H9 (cell line): ENCODE results near the gene CD300E. TPM values are rescaled to one million over a fixed set of nuclear protein-coding genes. Genes with fewer than 3 reads are reported as not detected.

ENCODE experiments used
- DNase-seq: peaks from one replicate; pipeline ENCODE4 v3.0.0-alpha.2; 2017
- H2AFZ ChIP-seq: one replicate; pipeline ENCODE4 v1.6.1; 2013; ENCODE audit warnings: mild to moderate bottlenecking, low read length, control low read depth, moderate library complexity
- H2AK5ac ChIP-seq: 2 replicates; pipeline ENCODE4 v1.6.1; 2013; ENCODE audit warnings: low read length, control low read depth, mixed read lengths; ENCODE audit not compliant: insufficient read length
- H2BK120ac ChIP-seq: one replicate; pipeline ENCODE4 v1.6.1; 2013; ENCODE audit warnings: low read depth, mild to moderate bottlenecking, low read length, control low read depth, inconsistent platforms; ENCODE audit not compliant: poor library complexity, severe bottlenecking
- H2BK12ac ChIP-seq: 2 replicates; pipeline ENCODE4 v1.6.1; 2013; ENCODE audit warnings: low read length, control low read depth, mixed read lengths, low read depth; ENCODE audit not compliant: insufficient read length
- H2BK15ac ChIP-seq: 2 replicates; pipeline ENCODE4 v1.6.1; 2013; ENCODE audit warnings: low read depth, low read length, control low read depth
- H2BK20ac ChIP-seq: one replicate; pipeline ENCODE4 v1.6.1; 2013; ENCODE audit warnings: low read depth, mild to moderate bottlenecking, low read length, control low read depth, inconsistent platforms; ENCODE audit not compliant: poor library complexity, severe bottlenecking
- H2BK5ac ChIP-seq: 2 replicates; pipeline ENCODE4 v1.6.1; 2013; ENCODE audit warnings: low read length, control low read depth, mixed read lengths; ENCODE audit not compliant: insufficient read length
- H3K14ac ChIP-seq: 2 replicates; pipeline ENCODE4 v1.6.1; 2013; ENCODE audit warnings: low read length, control low read depth; ENCODE audit not compliant: insufficient read depth
- H3K18ac ChIP-seq: 2 replicates; pipeline ENCODE4 v1.6.1; 2013; ENCODE audit warnings: low read depth, mild to moderate bottlenecking, mixed read lengths, low read length, control low read depth; ENCODE audit not compliant: insufficient read length
- H3K23ac ChIP-seq: 2 replicates; pipeline ENCODE4 v1.6.1; 2013; ENCODE audit warnings: low read length, control low read depth, mixed read lengths, low read depth; ENCODE audit not compliant: insufficient read length
- H3K23me2 ChIP-seq: 2 replicates; pipeline ENCODE4 v1.6.1; 2013; ENCODE audit warnings: low read depth, mild to moderate bottlenecking, mixed read lengths, low read length, control low read depth; ENCODE audit not compliant: insufficient read length, poor library complexity, severe bottlenecking
- H3K27ac ChIP-seq: 2 replicates; pipeline ENCODE4 v1.5.1; 2013; ENCODE audit warnings: low read length, control low read depth, mixed read lengths, low read depth; ENCODE audit not compliant: insufficient read length
- H3K27me3 ChIP-seq: 2 replicates; pipeline ENCODE4 v1.6.1; 2013; ENCODE audit warnings: low read length, control low read depth, inconsistent platforms; ENCODE audit not compliant: insufficient read depth
- H3K4ac ChIP-seq: 2 replicates; pipeline ENCODE4 v1.6.1; 2013; ENCODE audit warnings: low read depth, mild to moderate bottlenecking, control low read depth, inconsistent platforms, low read length, moderate library complexity
- H3K4me1 ChIP-seq: 2 replicates; pipeline ENCODE4 v1.6.1; 2013; ENCODE audit warnings: low read length, control low read depth, inconsistent platforms; ENCODE audit not compliant: insufficient read depth
- H3K4me2 ChIP-seq: 2 replicates; pipeline ENCODE4 v1.6.1; 2013; ENCODE audit warnings: low read length, control low read depth, mixed read lengths; ENCODE audit not compliant: insufficient read length, insufficient read depth
- H3K56ac ChIP-seq: 2 replicates; pipeline ENCODE4 v1.6.1; 2013; ENCODE audit warnings: low read depth, mild to moderate bottlenecking, mixed read lengths, low read length, control low read depth; ENCODE audit not compliant: insufficient read length
- H3K79me1 ChIP-seq: 2 replicates; pipeline ENCODE4 v1.6.1; 2013; ENCODE audit warnings: low read depth, mild to moderate bottlenecking, moderate library complexity, low read length, control low read depth, inconsistent platforms; ENCODE audit not compliant: insufficient read depth, poor library complexity, severe bottlenecking
- H3K79me2 ChIP-seq: 2 replicates; pipeline ENCODE4 v1.6.1; 2013; ENCODE audit warnings: low read length, control low read depth, inconsistent platforms; ENCODE audit not compliant: insufficient read depth
- H3K9ac ChIP-seq: 2 replicates; pipeline ENCODE4 v1.6.1; 2013; ENCODE audit warnings: low read length, control low read depth, mixed read lengths; ENCODE audit not compliant: insufficient read length; ENCODE audit errors: extremely low read depth
- H3K9me3 ChIP-seq: one replicate; pipeline ENCODE4 v1.6.1; 2013; ENCODE audit warnings: low read depth, low read length, inconsistent platforms; ENCODE audit not compliant: control insufficient read depth
- H3T11ph ChIP-seq: one replicate; pipeline ENCODE4 v1.6.1; 2013; ENCODE audit warnings: mild to moderate bottlenecking, low read length, control low read depth, inconsistent platforms
- H4K20me1 ChIP-seq: one replicate; pipeline ENCODE4 v1.6.1; 2013; ENCODE audit not compliant: control insufficient read depth, insufficient read length, insufficient read depth
- H4K5ac ChIP-seq: 2 replicates; pipeline ENCODE4 v1.6.1; 2013; ENCODE audit warnings: low read depth, mild to moderate bottlenecking, mixed read lengths, low read length, control low read depth; ENCODE audit not compliant: insufficient read length
- H4K8ac ChIP-seq: replicated peaks from 2 replicates; pipeline ENCODE4 v1.6.1; 2013; ENCODE audit warnings: low read length, control low read depth, mixed read lengths, low read depth; ENCODE audit not compliant: insufficient read length
- H4K91ac ChIP-seq: 2 replicates; pipeline ENCODE4 v1.6.1; 2013; ENCODE audit warnings: low read depth, mild to moderate bottlenecking, moderate library complexity, mixed read lengths, low read length, control low read depth; ENCODE audit not compliant: insufficient read length
- H3K27ac Mint-ChIP-seq, 3 experiments: 2 replicates in 2 of 3; 3 replicates in 1 of 3; pipeline ENCODE4 v1.8.0; 2020 to 2021; ENCODE audit warnings: mixed read lengths in 3 of 3, mild to moderate bottlenecking in 1 of 3, moderate library complexity in 1 of 3
- H3K27me3 Mint-ChIP-seq: 2 replicates; pipeline ENCODE4 v1.8.0; 2021; ENCODE audit warnings: low read depth, mild to moderate bottlenecking, moderate library complexity, mixed read lengths
- H3K36me3 Mint-ChIP-seq, 3 experiments: 2 replicates in 2 of 3; 3 replicates in 1 of 3; pipeline ENCODE4 v1.8.0; 2020 to 2021; ENCODE audit warnings: low read depth in 3 of 3, mixed read lengths in 3 of 3; ENCODE audit not compliant: insufficient read depth in 1 of 3
- H3K4me1 Mint-ChIP-seq, 2 experiments: 2 replicates each; pipeline ENCODE4 v1.8.0; 2020; ENCODE audit warnings: mixed read lengths in 2 of 2
- H3K4me3 Mint-ChIP-seq, 2 experiments: 2 replicates in 1 of 2; 3 replicates in 1 of 2; pipeline ENCODE4 v1.8.0; 2020 to 2021; ENCODE audit warnings: mild to moderate bottlenecking in 2 of 2, mixed read lengths in 2 of 2, moderate library complexity in 1 of 2
- H3K9me3 Mint-ChIP-seq, 2 experiments: 2 replicates in 1 of 2; 3 replicates in 1 of 2; pipeline ENCODE4 v1.8.0; 2020; ENCODE audit warnings: mild to moderate bottlenecking in 2 of 2, mixed read lengths in 2 of 2, moderate library complexity in 1 of 2
- WGBS: extraction: QIAGEN DNeasy Blood & Tissue Kit; methylation state at CpG from one replicate; pipeline ENCODE4 v1.1.7; 2013; ENCODE audit warnings: missing lambda C conversion rate, low lambda C conversion rate, mixed read lengths; ENCODE audit not compliant: insufficient read length; ENCODE audit errors: extremely low coverage; 5-methylcytosine and 5-hydroxymethylcytosine counted together
- total RNA-seq: library from RNA; stranded (reverse); gene quantifications from 2 replicates; pipeline ENCODE4 v1.2.1, GENCODE V29; 2021
- TF ChIP-seq, protein P1 (sequence below): fragments of 200-600 bp; sonication (generic); conservative IDR thresholded peaks from 3 replicates; pipeline ENCODE4 v1.8.0; 2021; ENCODE audit warnings: antibody characterized with exemption, mild to moderate bottlenecking

The CD300E gene
- total RNA-seq, 1 experiment from 2014 or later: not detected

DNA sequence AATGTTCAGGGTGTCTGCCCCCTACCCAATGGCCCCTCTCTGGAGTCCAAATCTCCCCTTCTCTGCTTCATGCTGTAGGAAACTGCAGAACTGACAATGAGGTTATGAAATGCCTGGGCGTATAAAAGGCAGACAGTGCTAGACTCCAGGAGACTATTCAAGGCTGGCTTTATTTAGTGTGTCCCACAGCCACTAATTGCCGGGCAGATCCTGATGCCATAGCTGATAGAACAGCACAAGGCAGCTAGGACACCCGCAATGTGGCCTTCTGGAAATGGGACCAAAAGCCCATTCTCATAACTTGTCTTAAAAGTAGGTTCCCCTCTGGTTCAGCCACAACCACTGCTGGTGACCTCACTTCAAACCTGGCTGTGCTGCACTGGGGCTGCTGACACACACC is 28.5 kb upstream of the CD300E start:
- Histone ChIP-seq H3K27ac (no peak overlapping the region), H3K56ac (no peak overlapping the region), H2BK15ac (no peak overlapping the region), H2BK120ac (no peak overlapping the region), H3K4ac (no peak overlapping the region), H3K27me3 (no peaks in the 10 kb centered on the region; the same call in 1 of the 2 replicates), H4K5ac (no peak overlapping the region), H3K23me2 (no peaks in the 10 kb centered on the region), H3K9me3 (no peaks in the 10 kb centered on the region), H2AK5ac (no peak overlapping the region), H2BK20ac (no peak overlapping the region), H2AFZ (no peak overlapping the region), H3K4me1 (no peaks in the 10 kb centered on the region), H4K20me1 (no peaks in the 10 kb centered on the region), H3K79me2 (no peaks in the 10 kb centered on the region), H2BK12ac (no peak overlapping the region), H3K4me2 (no peak overlapping the region), H3T11ph (no peak overlapping the region), H3K18ac (no peak overlapping the region), H3K14ac (no peak overlapping the region), H2BK5ac (no peak overlapping the region), H3K79me1 (no peaks in the 10 kb centered on the region), H3K23ac (no peak overlapping the region), H4K8ac (no peak overlapping the region), H3K9ac (no peak overlapping the region), H4K91ac (no peak overlapping the region)
- no CpG with 5 or more reads among the region's 3 CpGs for WGBS
- Mint-ChIP-seq H3K27me3 (peaks cover 85% of the 10 kb centered on the region), H3K4me3 (no peak overlapping the region), H3K4me1 (no peaks in the 10 kb centered on the region), H3K9me3 (no peaks in the 10 kb centered on the region), H3K27ac (no peak overlapping the region), H3K36me3 (no peaks in the 10 kb centered on the region)
- TF ChIP-seq, protein P1, sequence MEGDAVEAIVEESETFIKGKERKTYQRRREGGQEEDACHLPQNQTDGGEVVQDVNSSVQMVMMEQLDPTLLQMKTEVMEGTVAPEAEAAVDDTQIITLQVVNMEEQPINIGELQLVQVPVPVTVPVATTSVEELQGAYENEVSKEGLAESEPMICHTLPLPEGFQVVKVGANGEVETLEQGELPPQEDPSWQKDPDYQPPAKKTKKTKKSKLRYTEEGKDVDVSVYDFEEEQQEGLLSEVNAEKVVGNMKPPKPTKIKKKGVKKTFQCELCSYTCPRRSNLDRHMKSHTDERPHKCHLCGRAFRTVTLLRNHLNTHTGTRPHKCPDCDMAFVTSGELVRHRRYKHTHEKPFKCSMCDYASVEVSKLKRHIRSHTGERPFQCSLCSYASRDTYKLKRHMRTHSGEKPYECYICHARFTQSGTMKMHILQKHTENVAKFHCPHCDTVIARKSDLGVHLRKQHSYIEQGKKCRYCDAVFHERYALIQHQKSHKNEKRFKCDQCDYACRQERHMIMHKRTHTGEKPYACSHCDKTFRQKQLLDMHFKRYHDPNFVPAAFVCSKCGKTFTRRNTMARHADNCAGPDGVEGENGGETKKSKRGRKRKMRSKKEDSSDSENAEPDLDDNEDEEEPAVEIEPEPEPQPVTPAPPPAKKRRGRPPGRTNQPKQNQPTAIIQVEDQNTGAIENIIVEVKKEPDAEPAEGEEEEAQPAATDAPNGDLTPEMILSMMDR: no peak
- DNase-seq: no peak
